HepG2 (cell line): ENCODE data around the gene SCML1. TPM values are rescaled to one million over a fixed set of nuclear protein-coding genes. Genes with fewer than 3 reads are reported as not detected.

Source experiments
- ATAC-seq: fragments of 200-7000 bp; cut with Tn5 transposase; 3 replicates; pipeline ENCODE4 v1.9.1; 2020; ENCODE audit warnings: mild to moderate bottlenecking, moderate library complexity
- BruUV-seq: library from RNA; stranded (reverse); fragments of 400-500 nt; replicated peaks from 2 replicates; lab custom pipeline; 2021; lab: Mats Ljungman, UMichigan
- CTCF ChIA-PET: fragments of 300-600 bp; formaldehyde crosslinking; extraction: SDS; loops from one replicate; lab custom pipeline; 2021; ENCODE audit warnings: low total read pairs, inconsistent platforms, low intra/inter-chr PET ratio; lab: Yijun Ruan, JAX
- POLR2A ChIA-PET: fragments of 350-600 bp; sonication (Branson Sonifier 250); formaldehyde crosslinking; loops from one replicate; lab custom pipeline; 2020; ENCODE audit warnings: antibody characterized with exemption, inconsistent platforms; lab: Yijun Ruan, JAX
- DNase-seq: peaks from one replicate; pipeline ENCODE4 v3.0.0-alpha.2; 2015; ENCODE audit warnings: low spot score
- FAIRE-seq: peaks from 3 replicates; lab custom pipeline; 2011; peaks lifted over from hg19 to GRCh38; lab: Jason Lieb, UNC
- H2AFZ ChIP-seq: one replicate; pipeline ENCODE4 v1.6.1; 2011; ENCODE audit warnings: low read length, inconsistent platforms
- H3K27ac ChIP-seq: fragments of 300-600 bp; 3 replicates; pipeline ENCODE4 v1.8.0; 2011; ENCODE audit warnings: mixed run types, mild to moderate bottlenecking, mixed read lengths, low read length, inconsistent platforms; ENCODE audit not compliant: insufficient read depth; ENCODE audit errors: extremely low read length
- H3K27me3 ChIP-seq, 2 experiments: fragments of 200-600 bp in 1 of 2; 2 replicates in 1 of 2; 3 replicates in 1 of 2; pipeline versions ENCODE4 v1.6.0 to v1.8.0; 2011; ENCODE audit warnings: low read length in 2 of 2, mild to moderate bottlenecking in 2 of 2, moderate library complexity in 2 of 2, inconsistent platforms in 1 of 2; ENCODE audit not compliant: insufficient read depth in 2 of 2, control insufficient read depth in 1 of 2
- H3K36me3 ChIP-seq, 2 experiments: fragments of 200-600 bp in 1 of 2; replicated peaks in 1 of 2; 2 replicates in 1 of 2; 3 replicates in 1 of 2; pipeline versions ENCODE4 v1.5.1 to v1.8.0; 2011; ENCODE audit warnings: low read length in 2 of 2, inconsistent platforms in 1 of 2; ENCODE audit not compliant: insufficient read depth in 2 of 2, control insufficient read depth in 1 of 2
- H3K4me1 ChIP-seq: 2 replicates; pipeline ENCODE4 v1.5.1; 2012; ENCODE audit warnings: low read length, inconsistent platforms; ENCODE audit not compliant: insufficient read depth
- H3K4me2 ChIP-seq: 2 replicates; pipeline ENCODE4 v1.6.0; 2011; ENCODE audit warnings: low read depth, low read length, inconsistent platforms
- H3K4me3 ChIP-seq, 3 experiments: fragments of 200-600 bp in 1 of 3; sonication (generic), shearing (Covaris generic) in 1 of 3; replicated peaks in 1 of 3; 2 replicates each; pipeline ENCODE4 v1.5.1; 2011 to 2016; ENCODE audit warnings: low read length in 3 of 3, inconsistent platforms in 2 of 3, low read depth in 2 of 3, mild to moderate bottlenecking in 2 of 3, control low read depth in 1 of 3, mixed read lengths in 1 of 3; ENCODE audit not compliant: insufficient read depth in 1 of 3
- H3K79me2 ChIP-seq: one replicate; pipeline ENCODE4 v1.6.1; 2011; ENCODE audit warnings: low read length, inconsistent platforms; ENCODE audit not compliant: insufficient read depth
- H3K9ac ChIP-seq: 2 replicates; pipeline ENCODE4 v1.6.0; 2011; ENCODE audit warnings: mild to moderate bottlenecking, low read depth, low read length, inconsistent platforms; ENCODE audit not compliant: insufficient read depth
- H3K9me3 ChIP-seq: 2 replicates; pipeline ENCODE4 v1.5.1; 2012; ENCODE audit warnings: mild to moderate bottlenecking, low read length
- H4K20me1 ChIP-seq: 2 replicates; pipeline ENCODE4 v1.6.0; 2011; ENCODE audit warnings: inconsistent platforms, mild to moderate bottlenecking, low read length, moderate library complexity; ENCODE audit not compliant: insufficient read depth
- GFI1 ChIP-seq: sonication (generic); formaldehyde crosslinking; IDR thresholded peaks from 2 replicates; pipeline ENCODE4 v1.5.0; 2020; ENCODE audit warnings: missing genetic modification reagents, mild to moderate bottlenecking, borderline replicate concordance
- HDAC2 ChIP-seq: sonication (generic); formaldehyde crosslinking; IDR thresholded peaks from 2 replicates; pipeline ENCODE4 v1.4.0; 2020; ENCODE audit warnings: missing genetic modification reagents
- NCOR1 ChIP-seq: fragments of 200-600 bp; sonication (generic); IDR thresholded peaks from 2 replicates; pipeline ENCODE4 v1.7.0; 2017; ENCODE audit warnings: antibody characterized with exemption, low read length, borderline replicate concordance
- PHF8 ChIP-seq: sonication (generic); formaldehyde crosslinking; IDR thresholded peaks from 2 replicates; pipeline ENCODE4 v1.5.0; 2020; ENCODE audit warnings: missing genetic modification reagents
- PRPF4 ChIP-seq: fragments of 200-400 bp; formaldehyde crosslinking; IDR thresholded peaks from 2 replicates; pipeline ENCODE4 v1.6.1; 2016; ENCODE audit warnings: low read length, low read depth; ENCODE audit not compliant: poor library complexity, severe bottlenecking
- SNRNP70 ChIP-seq: fragments of 200-400 bp; formaldehyde crosslinking; IDR thresholded peaks from 2 replicates; pipeline ENCODE4 v1.6.1; 2017; ENCODE audit warnings: mild to moderate bottlenecking, low read depth, low read length, moderate library complexity
- ZNF160 ChIP-seq: sonication (generic); formaldehyde crosslinking; IDR thresholded peaks from 2 replicates; pipeline ENCODE4 v1.8.0; 2022; ENCODE audit warnings: mild to moderate bottlenecking, inconsistent platforms, missing genetic modification reagents
- ZNF234 ChIP-seq: sonication (generic); formaldehyde crosslinking; conservative IDR thresholded peaks from 2 replicates; pipeline ENCODE4 v1.5.1; 2020; ENCODE audit warnings: mild to moderate bottlenecking, missing genetic modification reagents
- ZNF430 ChIP-seq: sonication (generic); formaldehyde crosslinking; IDR thresholded peaks from 2 replicates; pipeline ENCODE4 v1.9.0; 2021; ENCODE audit warnings: mild to moderate bottlenecking, missing genetic modification reagents
- ZNF496 ChIP-seq: sonication (generic); formaldehyde crosslinking; IDR thresholded peaks from 2 replicates; pipeline ENCODE4 v1.8.1; 2023; ENCODE audit warnings: mild to moderate bottlenecking, moderate library complexity, missing genetic modification reagents; ENCODE audit not compliant: insufficient replicate concordance
- ZNF616 ChIP-seq: sonication (generic); formaldehyde crosslinking; IDR thresholded peaks from 2 replicates; pipeline ENCODE4 v1.5.0; 2020; ENCODE audit warnings: low read depth, mild to moderate bottlenecking, missing genetic modification reagents
- ZNF644 ChIP-seq: IDR thresholded peaks from 2 replicates; pipeline ENCODE4 v1.6.1; 2016; ENCODE audit warnings: low read depth
- ZSCAN31 ChIP-seq: sonication (generic); formaldehyde crosslinking; IDR thresholded peaks from 2 replicates; pipeline ENCODE4 v1.5.0; 2020; ENCODE audit warnings: low read depth, mild to moderate bottlenecking, missing genetic modification reagents
- WGBS: methylation state at CpG from one replicate; pipeline ENCODE4 v1.1.6; 2017; ENCODE audit warnings: low lambda C conversion rate; 5-methylcytosine and 5-hydroxymethylcytosine counted together
- in situ Hi-C: cut with HindIII; loops from 2 replicates; pipeline ENCODE4 v1.10.0; 2017; ENCODE audit warnings: low pct_unique_long_range_greater_than_20kb; ENCODE audit not compliant: extremely low pct_ligation_motif_present
- intact Hi-C: fragments of 100-400 bp; cut with micrococcal nuclease; formaldehyde crosslinking; loops from one replicate; pipeline ENCODE4 v1.10.0; 2022; ENCODE audit not compliant: unreplicated experiment
- polyA plus RNA-seq, 8 experiments: library from polyadenylated mRNA; depleted of rRNA in 3 of 8; stranded (reverse) in 7 of 8; unstranded in 1 of 8; fragments of >200 nt; fragmentation: Illumina TruSeq in 4 of 8; extraction: Trizol in 4 of 8; gene quantifications; 2 replicates each; pipeline versions ENCODE4 v1.2.1 to v1.2.3, GENCODE V29; 2011 to 2016; ENCODE audit warnings: low read depth in 4 of 8, missing spikeins in 1 of 8, mixed read lengths in 1 of 8; ENCODE audit not compliant: insufficient read depth in 1 of 8
- total RNA-seq, 5 experiments: library from RNA; depleted of rRNA; stranded (reverse); fragments of >200 nt; fragmentation: Illumina TruSeq; extraction: Trizol; gene quantifications; 2 replicates each; pipeline ENCODE4 v1.2.3, GENCODE V29; 2016; ENCODE audit warnings: low read depth in 1 of 5
- TF ChIP-seq, protein P1 (sequence below): sonication (generic); formaldehyde crosslinking; IDR thresholded peaks from 2 replicates; pipeline ENCODE4 v1.4.0; 2020; ENCODE audit warnings: missing genetic modification reagents, borderline replicate concordance
- TF ChIP-seq, protein P2 (sequence below): IDR thresholded peaks from 2 replicates; pipeline ENCODE4 v1.6.1; 2016; ENCODE audit warnings: low read depth, borderline replicate concordance
- TF ChIP-seq, protein P3 (sequence below): IDR thresholded peaks from 2 replicates; pipeline ENCODE4 v1.6.1; 2016; ENCODE audit warnings: mild to moderate bottlenecking
- TF ChIP-seq, protein P4 (sequence below): sonication (generic); formaldehyde crosslinking; IDR thresholded peaks from 2 replicates; pipeline ENCODE4 v1.5.0; 2020; ENCODE audit warnings: mild to moderate bottlenecking, missing genetic modification reagents, moderate library complexity

The SCML1 gene
- total and polyA plus RNA-seq, 2 of the 13 experiments (the other 11 are each of a cell fraction or from before 2014, with no cell fraction given) = 24.2 to 129 TPM

DNA sequence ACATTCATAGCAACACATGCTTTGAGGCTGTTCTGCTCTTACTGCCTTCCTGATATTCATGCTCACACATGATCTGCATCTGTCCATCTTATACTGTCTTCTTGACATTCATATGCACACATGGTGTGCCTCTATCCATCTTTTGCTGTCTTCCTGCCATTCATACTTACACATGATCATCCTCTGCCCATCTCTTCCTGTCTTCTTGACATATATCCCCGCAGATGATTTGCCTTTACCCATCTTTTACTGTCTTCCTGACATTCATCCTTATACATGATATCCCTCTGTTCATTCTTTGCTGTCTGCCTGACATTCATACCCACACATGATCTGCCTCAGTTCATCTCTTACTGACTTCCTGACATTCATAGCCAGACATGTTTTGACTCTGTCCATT lies 36.8 kb downstream of the SCML1 start:
- DNase-seq (no peak), ATAC-seq (no peak), FAIRE-seq (no peak)
- no peak overlapping the region for H2AFZ ChIP-seq
- POLR2A ChIA-PET = no interaction called here
- no peak for TF ChIP-seq ZNF234 (CRISPR knock-in tag)
- TF ChIP-seq, protein P1, sequence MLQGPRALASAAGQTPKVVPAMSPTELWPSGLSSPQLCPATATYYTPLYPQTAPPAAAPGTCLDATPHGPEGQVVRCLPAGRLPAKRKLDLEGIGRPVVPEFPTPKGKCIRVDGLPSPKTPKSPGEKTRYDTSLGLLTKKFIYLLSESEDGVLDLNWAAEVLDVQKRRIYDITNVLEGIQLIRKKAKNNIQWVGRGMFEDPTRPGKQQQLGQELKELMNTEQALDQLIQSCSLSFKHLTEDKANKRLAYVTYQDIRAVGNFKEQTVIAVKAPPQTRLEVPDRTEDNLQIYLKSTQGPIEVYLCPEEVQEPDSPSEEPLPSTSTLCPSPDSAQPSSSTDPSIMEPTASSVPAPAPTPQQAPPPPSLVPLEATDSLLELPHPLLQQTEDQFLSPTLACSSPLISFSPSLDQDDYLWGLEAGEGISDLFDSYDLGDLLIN (CRISPR knock-in tag) = no peak
- TF ChIP-seq, protein P2, sequence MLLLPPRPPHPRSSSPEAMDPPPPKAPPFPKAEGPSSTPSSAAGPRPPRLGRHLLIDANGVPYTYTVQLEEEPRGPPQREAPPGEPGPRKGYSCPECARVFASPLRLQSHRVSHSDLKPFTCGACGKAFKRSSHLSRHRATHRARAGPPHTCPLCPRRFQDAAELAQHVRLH (CRISPR knock-in tag) = no peak
- no peak for TF ChIP-seq SNRNP70
- TF ChIP-seq NCOR1 = no peak
- TF ChIP-seq ZNF430 (CRISPR knock-in tag) = no peak
- no peak for TF ChIP-seq GFI1 (CRISPR knock-in tag)
- TF ChIP-seq, protein P3, sequence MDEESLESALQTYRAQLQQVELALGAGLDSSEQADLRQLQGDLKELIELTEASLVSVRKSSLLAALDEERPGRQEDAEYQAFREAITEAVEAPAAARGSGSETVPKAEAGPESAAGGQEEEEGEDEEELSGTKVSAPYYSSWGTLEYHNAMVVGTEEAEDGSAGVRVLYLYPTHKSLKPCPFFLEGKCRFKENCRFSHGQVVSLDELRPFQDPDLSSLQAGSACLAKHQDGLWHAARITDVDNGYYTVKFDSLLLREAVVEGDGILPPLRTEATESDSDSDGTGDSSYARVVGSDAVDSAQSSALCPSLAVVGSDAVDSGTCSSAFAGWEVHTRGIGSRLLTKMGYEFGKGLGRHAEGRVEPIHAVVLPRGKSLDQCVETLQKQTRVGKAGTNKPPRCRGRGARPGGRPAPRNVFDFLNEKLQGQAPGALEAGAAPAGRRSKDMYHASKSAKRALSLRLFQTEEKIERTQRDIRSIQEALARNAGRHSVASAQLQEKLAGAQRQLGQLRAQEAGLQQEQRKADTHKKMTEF = no peak
- TF ChIP-seq PHF8 (CRISPR knock-in tag) = no peak
- no peak for TF ChIP-seq ZNF644
- no peak for TF ChIP-seq ZNF616 (CRISPR knock-in tag)
- no peak for TF ChIP-seq ZNF160 (CRISPR knock-in tag)
- TF ChIP-seq HDAC2 = no peak
- TF ChIP-seq ZSCAN31 (CRISPR knock-in tag) = no peak
- TF ChIP-seq PRPF4 = no peak
- TF ChIP-seq ZNF496 (CRISPR knock-in tag) = no peak
- TF ChIP-seq, protein P4, sequence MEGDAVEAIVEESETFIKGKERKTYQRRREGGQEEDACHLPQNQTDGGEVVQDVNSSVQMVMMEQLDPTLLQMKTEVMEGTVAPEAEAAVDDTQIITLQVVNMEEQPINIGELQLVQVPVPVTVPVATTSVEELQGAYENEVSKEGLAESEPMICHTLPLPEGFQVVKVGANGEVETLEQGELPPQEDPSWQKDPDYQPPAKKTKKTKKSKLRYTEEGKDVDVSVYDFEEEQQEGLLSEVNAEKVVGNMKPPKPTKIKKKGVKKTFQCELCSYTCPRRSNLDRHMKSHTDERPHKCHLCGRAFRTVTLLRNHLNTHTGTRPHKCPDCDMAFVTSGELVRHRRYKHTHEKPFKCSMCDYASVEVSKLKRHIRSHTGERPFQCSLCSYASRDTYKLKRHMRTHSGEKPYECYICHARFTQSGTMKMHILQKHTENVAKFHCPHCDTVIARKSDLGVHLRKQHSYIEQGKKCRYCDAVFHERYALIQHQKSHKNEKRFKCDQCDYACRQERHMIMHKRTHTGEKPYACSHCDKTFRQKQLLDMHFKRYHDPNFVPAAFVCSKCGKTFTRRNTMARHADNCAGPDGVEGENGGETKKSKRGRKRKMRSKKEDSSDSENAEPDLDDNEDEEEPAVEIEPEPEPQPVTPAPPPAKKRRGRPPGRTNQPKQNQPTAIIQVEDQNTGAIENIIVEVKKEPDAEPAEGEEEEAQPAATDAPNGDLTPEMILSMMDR (CRISPR knock-in tag) = no peak
- TF ChIP-seq, all 625 proteins: peak for 0
- intact Hi-C loops (no loop called here), in situ Hi-C loops (no loop called here)
- H3K27me3 ChIP-seq = no peaks in the 10 kb centered on the region; a peak in 1 of 5 replicates
- no peaks in the 10 kb centered on the region for H3K79me2 ChIP-seq
- H3K9me3 ChIP-seq = no peaks in the 10 kb centered on the region
- H3K4me2 ChIP-seq = no peak overlapping the region
- no TSS peak for BruUV-seq
- WGBS = 0% methylated on average over 1 of the region's 1 CpG
- no peak overlapping the region for H3K4me3 ChIP-seq
- CTCF ChIA-PET = no interaction called here
- no peak overlapping the region for H3K27ac ChIP-seq
- H4K20me1 ChIP-seq = no peaks in the 10 kb centered on the region
- H3K4me1 ChIP-seq = no peaks in the 10 kb centered on the region
- no peaks in the 10 kb centered on the region for H3K36me3 ChIP-seq
- no peak overlapping the region for H3K9ac ChIP-seq
